GM18858 (cell line): ENCODE results near the gene DHFR2.
"Not testable (repeated sequence)": the region's sequence is repeated elsewhere in the genome, so short reads cannot be mapped to it uniquely, and the experiment has no call there.

Experiments used
- ATAC-seq: cut with Tn5 transposase; IDR thresholded peaks from one replicate; pipeline ENCODE4 v1.9.1; 2021; ENCODE audit not compliant: unreplicated experiment

DHFR2 gene

GRCh38 chr3:94065819-94066480 lies 3.2 kb upstream of the DHFR2 start:
- no peak for ATAC-seq

- no peak for ATAC-seq
Measured at GRCh38 chr3:94065122-94065521, 2.4 kb upstream of the DHFR2 start.

GRCh38 chr3:94064243-94064860 lies 1.6 kb upstream of the DHFR2 start:
- no peak for ATAC-seq

- no peak for ATAC-seq
Measured at GRCh38 chr3:94063496-94064119, 892 bp upstream of the DHFR2 start.

GRCh38 chr3:94061297-94061696 lies 1.4 kb downstream of the DHFR2 start:
- no peak for ATAC-seq

GRCh38 chr3:94050546-94050945 lies 12.2 kb downstream of the DHFR2 start:
- no peak for ATAC-seq

- ATAC-seq: no peak
Measured at GRCh38 chr3:94049267-94049666, 13.4 kb downstream of the DHFR2 start.

- no peak for ATAC-seq
Measured at GRCh38 chr3:94046533-94046932, 16.2 kb downstream of the DHFR2 start.

GRCh38 chr3:94044100-94044936 lies 18.4 kb downstream of the DHFR2 start:
- ATAC-seq: not testable (repeated sequence)

GRCh38 chr3:94043285-94043684 lies 19.4 kb downstream of the DHFR2 start:
- ATAC-seq: no peak

- ATAC-seq: peak; percentile 78
Measured at GRCh38 chr3:94036909-94037507, 25.7 kb downstream of the DHFR2 start.

- no peak for ATAC-seq
Measured at GRCh38 chr3:94028093-94028837, 34.5 kb downstream of the DHFR2 start, which contains the start of gene STX19. Gene STX19 (minus strand): TSS chr3:94028597. CDS start chr3:94015269, 13,328 bp downstream.

GRCh38 chr3:94026623-94027022 lies 36.1 kb downstream of the DHFR2 start:
- ATAC-seq: no peak

- ATAC-seq: no peak
Measured at GRCh38 chr3:94024385-94024784, 38.3 kb downstream of the DHFR2 start.

GRCh38 chr3:94020293-94020692 lies 42.4 kb downstream of the DHFR2 start:
- no peak for ATAC-seq

GRCh38 chr3:94019659-94020058 lies 43.1 kb downstream of the DHFR2 start:
- no peak for ATAC-seq

GRCh38 chr3:94015025-94015424 lies 47.7 kb downstream of the DHFR2 start:
- no peak for ATAC-seq

GRCh38 chr3:94012185-94012584 lies 50.5 kb downstream of the DHFR2 start:
- ATAC-seq: no peak

GRCh38 chr3:94011233-94011711 lies 51.4 kb downstream of the DHFR2 start:
- no peak for ATAC-seq

GRCh38 chr3:94009608-94010007 lies 53.1 kb downstream of the DHFR2 start:
- no peak for ATAC-seq
